NCI-H128 (cell line): ENCODE results near the gene CNIH2.

Experiments used
- DNase-seq: peaks from one replicate; lab custom pipeline; 2025; ENCODE audit not compliant: unreplicated experiment; lab: John Stamatoyannopoulos, UW

CNIH2 gene

DNA sequence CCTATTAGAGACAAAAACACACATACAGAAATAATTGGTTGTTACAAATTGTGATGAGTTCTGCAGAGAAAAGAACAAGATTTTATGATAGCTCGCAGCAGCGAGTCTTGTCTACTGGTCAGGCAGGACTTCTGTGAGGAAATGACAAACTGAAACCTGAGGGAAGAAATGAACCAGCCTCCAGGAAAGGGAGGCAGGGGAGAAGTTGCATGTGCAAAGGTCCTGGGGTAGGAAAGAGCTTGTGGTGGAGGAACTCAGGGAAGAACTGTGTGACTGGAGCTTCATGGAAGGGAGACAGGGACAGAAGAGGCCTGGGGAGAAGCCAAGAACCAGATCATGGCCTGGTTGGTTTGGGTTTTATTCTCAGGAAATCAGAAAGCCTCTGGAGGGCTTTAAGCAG is 18.8 kb upstream of the CNIH2 start:
- DNase-seq, result no peak

DNA sequence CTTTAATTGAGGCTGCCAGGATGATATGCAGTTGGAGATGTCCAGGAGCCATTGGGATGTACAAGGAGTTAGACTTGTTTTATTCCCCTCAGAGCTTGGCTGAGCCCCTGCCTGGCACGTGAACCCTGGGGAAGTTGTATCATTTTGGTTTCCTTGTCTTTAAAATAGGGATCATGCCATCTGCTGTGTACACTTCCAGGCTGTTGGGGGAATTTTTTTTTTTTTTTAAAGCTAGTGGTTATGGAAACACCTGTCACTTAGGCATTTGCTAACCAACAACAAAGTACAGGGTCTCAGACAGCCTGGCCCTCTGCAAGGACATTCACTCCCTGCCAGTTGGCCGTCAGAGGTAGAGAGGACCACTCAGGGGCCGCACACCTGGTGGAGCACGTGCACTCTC is 18.0 kb upstream of the CNIH2 start:
- no peak for DNase-seq

DNA sequence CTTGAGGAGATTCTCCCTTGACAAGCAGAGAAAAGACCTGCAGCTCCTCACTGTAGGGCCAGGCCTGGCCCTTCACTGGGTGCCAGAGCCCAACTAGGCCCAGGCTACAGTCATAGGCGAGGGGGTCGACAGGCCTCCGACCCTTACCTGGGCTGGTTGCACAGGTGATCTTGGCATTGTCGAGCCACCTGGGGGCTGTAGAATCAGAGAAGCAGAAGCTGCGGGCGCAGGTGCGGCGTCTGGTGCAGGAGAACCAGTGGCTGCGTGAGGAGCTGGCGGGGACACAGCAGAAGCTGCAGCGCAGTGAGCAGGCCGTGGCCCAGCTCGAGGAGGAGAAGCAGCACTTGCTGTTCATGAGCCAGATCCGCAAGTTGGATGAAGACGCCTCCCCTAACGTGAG is 16.4 kb upstream of the CNIH2 start:
- DNase-seq, result no peak

DNA sequence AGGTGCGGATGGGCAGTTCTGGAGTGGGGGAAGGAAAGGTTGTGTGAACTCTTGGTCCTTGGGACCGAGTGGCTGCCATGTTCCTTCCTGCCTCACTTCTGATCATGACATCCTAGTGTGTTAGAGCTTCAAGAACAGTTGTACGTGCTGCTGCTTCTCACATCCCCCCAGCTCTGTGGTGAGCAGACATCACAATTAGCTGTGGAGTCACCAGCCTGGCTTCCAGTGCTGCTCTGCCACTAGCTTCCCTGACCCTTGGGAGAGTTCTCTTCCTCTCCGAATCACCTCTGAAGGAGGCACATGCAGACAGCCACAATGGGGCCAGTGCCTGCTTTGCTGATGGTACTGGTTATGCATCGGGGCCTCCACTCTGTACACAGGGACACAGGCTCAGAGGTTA is 15.8 kb upstream of the CNIH2 start:
- no peak for DNase-seq

DNA sequence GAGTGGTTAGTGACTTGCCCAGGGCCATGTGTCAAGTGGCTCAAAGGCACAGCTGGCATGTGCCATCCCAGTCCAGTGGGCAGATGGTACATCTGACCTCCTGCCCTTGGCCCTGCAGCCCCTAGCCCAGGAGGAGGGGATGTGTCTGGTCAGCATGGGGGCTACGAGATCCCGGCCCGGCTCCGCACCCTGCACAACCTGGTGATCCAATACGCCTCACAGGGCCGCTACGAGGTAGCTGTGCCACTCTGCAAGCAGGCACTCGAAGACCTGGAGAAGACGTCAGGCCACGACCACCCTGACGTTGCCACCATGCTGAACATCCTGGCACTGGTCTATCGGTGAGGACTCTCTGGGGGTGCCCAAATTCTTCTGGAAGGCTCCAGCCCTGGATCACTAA is 15.3 kb upstream of the CNIH2 start:
- no peak for DNase-seq

DNA sequence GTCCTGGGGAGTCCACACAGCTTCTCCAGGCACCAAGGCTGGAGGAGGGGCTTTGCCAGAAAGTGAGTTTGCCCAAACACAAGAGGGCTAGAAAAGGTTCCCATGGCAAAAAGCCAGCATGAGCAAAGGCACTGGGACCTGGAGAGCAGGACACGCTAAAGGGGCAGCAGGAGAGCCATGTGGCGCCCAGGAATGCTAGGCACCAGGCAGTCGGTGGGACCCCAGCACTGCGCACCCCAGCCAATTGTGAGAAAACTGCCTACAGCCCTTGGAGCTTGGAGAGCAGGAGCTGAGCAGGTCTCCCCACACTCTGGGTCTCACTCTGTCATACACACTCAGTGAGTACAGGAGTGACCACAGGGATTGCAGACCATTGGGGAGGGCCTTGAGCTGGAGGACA is 14.7 kb upstream of the CNIH2 start:
- no peak for DNase-seq

DNA sequence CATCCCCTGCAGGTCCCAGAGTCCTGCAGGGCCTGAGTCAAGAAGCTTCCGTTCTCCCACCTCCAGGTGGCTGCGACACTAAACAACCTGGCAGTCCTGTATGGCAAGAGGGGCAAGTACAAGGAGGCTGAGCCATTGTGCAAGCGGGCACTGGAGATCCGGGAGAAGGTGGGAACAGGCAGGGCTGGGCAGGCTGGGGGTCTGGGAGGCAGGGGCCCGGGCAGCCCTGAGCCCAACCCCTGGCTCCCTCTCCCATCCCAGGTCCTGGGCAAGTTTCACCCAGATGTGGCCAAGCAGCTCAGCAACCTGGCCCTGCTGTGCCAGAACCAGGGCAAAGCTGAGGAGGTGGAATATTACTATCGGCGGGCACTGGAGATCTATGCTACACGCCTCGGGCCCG is 14.2 kb upstream of the CNIH2 start:
- DNase-seq, result no peak

DNA sequence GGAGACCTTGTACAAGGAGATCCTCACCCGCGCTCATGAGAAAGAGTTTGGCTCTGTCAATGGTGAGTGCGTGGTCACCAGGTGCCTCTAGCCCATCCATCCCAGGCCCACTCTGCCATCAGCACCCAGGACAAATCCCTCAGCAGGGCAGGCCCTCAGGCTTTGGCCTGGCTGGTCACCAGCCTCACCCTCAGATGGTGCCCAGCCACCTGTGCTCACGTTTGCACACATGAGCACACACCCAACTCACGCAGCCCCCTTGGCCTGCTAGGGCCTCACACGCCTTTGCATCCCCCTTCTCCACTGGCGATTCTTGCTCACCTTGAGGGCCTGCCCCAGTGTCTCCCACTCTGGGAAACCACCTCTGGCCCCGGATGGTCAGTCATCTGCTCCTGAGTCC is 13.6 kb upstream of the CNIH2 start:
- no peak for DNase-seq

DNA sequence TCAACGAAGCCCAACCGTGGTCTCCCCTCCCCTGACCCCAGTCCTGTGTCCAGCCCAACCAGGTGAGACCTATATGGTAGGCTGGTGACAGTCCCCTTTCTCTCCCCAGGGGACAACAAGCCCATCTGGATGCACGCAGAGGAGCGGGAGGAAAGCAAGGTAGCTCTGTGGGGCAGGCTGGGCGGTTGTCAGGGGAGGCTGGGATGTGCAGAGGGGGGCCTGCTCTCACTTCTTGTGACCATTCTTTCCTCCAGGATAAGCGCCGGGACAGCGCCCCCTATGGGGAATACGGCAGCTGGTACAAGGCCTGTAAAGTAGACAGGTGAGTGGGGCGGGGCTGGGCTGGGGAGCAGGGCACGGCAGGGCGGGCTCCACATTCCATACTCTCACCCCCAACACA is 13.1 kb upstream of the CNIH2 start:
- DNase-seq, result no peak

DNA sequence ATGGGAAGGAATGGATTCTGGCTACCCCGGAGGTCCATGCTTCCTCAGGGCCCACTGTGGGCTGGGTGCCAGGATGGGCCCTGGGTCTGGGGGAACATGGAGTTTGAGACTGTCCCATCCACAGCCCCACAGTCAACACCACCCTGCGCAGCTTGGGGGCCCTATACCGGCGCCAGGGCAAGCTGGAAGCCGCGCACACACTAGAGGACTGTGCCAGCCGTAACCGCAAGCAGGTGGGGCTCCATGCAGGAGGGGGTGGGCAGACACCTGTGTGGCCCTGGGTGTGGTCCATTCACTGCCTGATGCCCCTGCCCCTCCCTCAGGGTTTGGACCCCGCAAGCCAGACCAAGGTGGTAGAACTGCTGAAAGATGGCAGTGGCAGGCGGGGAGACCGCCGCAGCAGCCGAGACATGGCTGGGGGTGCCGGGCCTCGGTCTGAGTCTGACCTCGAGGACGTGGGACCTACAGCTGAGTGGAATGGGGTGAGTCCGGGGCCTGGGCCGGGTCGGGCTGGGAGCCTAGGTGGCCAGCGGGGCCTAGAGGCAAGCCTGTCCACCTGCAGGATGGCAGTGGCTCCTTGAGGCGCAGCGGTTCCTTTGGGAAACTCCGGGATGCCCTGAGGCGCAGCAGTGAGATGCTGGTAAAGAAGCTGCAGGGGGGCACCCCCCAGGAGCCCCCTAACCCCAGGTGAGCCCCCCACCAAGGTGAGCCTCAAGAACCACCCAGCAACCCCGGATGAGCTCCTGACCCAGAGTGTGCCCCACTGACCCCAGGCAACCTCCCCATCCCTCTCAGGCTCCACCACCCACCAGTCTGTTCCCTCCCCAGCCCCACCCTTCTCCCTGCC is 12.2 kb upstream of the CNIH2 start:
- DNase-seq, result no peak

DNA sequence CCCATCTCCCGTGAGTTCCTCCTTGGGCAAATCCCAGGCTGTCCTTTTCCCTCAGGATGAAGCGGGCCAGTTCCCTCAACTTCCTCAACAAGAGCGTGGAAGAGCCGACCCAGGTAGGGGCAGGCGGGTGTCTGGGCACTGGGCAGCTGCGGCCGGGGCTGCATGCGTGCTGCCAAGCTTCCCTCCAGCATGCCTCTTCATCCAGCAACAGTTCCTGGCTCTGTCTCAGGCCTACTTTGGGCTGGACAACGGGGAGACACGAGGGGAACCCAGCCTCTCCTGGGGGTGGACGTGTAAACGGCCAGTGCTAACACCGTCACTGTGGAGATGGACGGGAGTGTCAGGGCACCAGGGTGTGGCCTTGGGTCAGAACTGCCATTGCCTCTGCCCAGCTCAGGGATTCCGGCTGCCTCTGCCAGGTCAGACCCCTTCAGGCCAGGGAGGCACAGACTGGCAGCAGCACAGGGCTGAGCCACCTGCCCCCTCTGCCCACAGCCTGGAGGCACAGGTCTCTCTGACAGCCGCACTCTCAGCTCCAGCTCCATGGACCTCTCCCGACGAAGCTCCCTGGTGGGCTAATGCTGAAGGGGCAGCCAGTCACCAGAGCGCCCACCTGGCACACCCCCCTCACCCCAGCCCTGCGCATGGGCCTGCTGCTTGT is 11.5 kb upstream of the CNIH2 start:
- DNase-seq, result no peak

DNA sequence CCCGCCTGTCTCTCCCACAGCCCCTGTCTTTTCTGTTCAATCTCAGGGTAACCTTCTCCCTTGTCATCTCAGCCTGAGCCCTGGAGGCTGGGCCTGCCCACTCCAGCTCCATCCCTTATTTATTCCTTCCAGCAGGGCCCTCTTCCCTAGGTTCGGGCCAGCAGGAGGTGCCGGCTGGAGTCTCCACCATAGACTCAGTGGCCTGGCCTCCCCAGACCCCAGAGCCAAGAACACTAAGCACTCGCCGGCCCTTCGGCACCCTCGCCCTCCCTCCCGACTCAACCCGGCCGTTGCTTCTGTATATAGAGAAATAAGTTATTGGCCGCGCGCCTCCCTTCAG is 11.0 kb upstream of the CNIH2 start:
- no peak for DNase-seq

DNA sequence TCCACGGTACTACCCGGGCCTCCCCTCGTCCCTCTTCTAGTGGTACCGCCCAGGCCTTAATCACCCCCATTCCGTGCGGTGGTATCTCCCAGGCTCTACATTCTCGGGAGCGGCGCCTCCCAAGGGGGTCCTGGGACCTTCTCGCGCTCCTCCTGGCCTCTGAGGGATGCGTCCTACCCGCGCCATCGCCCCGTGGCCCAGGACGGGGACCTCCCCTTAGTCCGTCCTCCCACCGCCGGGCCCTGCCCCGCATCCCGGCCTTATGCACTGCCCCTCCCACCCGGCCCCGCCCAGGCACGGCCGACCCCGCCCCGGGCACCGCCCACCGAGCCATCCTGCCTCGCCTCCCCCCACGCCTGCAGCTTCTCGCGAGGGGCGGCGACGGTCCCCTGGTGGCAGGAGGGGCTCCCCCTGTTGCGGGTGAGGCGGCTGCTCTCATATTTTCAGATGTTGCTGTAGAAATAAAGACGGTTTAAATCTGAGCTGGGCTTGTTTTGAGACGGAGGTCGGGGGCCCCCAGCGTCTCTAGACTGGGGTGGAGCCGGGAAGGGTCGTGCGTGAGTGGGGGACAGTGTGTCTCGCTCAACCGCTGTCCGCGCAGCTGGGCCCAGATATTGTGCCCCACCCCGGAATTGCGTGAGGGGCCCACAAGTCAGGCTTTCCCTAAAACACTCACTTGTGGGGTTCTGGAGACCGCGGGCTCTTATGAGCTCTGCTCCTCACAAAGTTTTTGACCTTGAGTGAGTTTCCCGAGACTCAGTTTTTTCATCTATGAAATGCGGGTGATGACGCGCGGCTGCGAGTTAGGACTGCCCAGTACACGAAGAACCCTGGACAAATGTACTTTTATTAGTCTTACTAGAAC is 10.4 kb upstream of the CNIH2 start:
- DNase-seq, result peak; percentile 57

DNA sequence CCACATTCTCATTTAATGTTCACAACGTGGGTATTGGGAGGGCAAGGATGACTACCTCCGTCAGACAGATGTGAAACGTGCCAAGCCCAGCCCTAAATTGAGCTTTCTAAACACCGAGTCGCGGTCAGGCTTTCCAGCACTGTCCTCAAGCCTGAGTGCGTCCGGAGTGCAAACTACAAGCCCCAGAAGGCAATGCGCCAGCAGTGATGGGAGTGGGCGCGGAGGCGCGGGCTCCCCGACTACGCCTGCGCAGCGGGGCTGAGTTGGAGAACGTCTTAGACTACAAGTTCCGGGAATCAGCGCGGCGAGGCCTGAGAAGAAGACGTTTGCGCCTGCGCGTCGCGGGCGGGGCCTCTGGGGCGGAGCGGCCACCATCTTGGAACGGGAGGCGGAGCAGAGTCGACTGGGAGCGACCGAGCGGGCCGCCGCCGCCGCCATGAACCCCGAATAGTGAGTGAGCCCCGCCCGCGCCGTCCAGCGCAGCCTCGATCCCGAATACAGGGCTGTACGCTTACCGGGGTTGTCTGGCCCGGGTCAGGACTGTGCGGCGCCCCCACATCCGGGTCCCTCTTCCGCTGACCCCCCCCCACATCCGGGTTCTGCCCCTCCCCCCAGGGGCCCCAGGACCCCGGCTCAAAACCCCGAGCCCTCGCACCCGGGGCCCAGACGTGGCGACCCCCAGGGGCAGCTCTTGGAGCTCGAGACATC is 9.6 kb upstream of the CNIH2 start, which contains the start of gene RAB1B:
TSS of gene RAB1B (plus strand) at position 396 of the 708 bp plus-strand sequence. CDS start at position 437, 41 bp downstream.
- DNase-seq, result peak; percentile 99

DNA sequence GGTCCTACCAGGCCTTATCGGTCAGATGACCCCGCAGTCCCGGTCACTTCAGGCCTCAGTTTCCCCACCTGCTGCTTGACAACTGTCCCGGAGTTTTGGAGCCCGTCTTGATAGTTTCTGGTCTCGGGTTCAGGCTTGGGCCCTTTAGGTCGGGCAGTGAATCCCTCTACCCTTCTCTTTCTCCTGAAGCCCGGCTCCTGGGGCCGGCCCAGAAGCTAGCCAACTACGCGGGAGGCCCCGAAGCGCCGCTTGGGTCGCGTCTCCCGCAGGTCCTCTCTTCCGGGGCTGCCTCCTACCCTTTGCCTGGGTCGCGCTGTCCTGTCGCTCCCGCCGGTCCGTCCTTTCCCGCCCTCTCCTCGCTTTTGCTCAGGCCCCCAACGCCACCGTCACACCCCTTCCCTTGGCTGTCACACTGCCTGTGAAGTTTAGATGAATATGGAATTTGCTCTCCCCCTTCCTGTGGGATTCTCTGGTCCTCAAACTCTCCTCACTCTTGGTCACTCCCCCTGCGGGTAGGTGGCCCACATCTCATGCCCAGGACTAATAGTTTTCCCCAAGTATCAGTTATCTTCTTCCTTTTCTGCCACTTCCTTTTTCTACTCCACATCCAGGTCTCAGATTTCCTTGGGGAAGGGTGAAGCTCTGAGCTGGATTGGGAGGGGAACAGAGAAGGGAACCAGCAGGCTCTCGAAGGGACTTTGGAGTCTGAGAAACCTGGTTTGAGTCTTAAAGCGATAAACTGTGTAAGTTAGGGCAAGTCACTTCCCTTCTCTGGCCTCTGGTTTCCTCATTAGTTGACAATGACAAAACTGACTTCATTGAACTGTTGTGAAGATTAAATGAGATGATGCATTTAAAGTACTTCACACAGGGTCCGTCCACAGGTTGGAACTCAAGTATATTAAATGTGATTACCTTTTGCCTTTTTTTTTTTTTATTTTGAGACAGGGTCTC is 8.7 kb upstream of the CNIH2 start:
- DNase-seq, result no peak

DNA sequence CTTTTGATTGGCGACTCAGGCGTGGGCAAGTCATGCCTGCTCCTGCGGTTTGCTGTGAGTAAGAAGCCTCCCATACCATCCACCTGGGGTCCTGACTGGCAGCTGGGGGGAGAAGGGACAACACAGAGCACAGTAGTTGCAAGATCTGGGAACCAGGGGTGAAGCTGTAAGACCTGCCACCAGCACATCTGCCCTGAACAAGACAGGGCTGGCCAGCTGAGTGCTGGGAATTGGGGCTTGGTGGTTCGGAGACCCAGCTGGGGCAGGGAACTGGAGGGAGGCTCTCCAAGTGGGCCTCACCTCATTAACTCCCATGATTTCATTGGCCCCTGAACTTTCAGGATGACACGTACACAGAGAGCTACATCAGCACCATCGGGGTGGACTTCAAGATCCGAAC is 6.2 kb upstream of the CNIH2 start:
- no peak for DNase-seq

DNA sequence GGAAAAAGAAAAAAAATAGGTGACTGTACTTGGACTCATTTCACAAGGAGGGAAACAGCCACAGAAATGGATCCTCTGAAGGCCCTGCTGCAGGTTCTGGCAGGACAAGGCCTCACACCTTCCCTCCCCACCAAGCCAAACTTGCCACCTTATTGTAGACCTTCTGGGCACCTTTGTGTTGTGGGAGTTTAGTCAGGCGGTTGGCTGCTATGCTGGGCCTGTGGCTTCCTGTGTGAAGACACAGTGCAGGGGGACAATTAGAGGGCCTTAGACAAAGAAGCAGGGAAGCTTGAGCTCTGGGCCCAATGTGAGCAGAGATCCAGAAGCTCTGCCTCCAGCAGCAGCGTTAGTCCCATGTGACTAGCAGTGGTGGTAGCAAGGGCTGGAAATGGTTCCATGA is 5.4 kb upstream of the CNIH2 start:
- DNase-seq, result no peak

DNA sequence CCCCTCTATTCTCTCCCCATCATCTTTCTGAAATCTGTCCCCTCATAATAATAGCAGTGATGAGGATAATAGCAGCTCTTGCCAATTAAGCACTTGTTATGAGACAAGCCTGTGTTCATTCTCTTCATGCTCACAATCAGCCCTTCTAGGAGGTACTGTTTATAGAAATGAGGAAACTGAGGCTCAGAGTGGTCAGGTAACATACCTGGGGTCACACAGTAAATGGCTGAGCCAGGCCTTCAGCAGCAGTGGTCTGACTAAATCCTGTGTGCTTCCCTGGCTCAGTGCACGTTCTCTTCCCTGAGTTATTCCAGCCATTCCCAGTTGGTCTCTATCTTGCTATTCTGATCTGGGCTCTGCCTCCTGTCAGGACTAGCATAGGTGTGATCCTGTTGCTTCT is 3.8 kb upstream of the CNIH2 start:
- no peak for DNase-seq

DNA sequence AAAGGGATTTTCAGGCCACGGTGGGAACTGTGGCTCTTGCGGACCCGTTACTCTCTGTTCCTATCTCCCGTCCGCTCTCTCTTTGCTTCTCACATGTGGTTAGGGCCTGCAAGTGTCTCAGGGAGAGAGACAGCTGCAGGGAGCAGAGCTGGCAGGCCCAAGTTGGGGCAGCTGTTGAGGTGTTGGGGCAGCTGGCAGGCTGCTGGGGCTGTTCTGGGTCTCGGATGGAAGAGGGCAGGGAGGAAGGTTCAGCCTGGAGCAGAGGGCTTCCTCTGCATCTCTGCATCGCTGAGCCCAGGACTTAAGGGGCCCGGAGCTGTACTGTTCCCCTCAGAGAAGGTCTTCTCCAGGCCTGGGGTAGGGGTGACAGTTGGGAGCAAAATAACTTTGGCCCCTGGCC is 2.6 kb upstream of the CNIH2 start:
- no peak for DNase-seq

DNA sequence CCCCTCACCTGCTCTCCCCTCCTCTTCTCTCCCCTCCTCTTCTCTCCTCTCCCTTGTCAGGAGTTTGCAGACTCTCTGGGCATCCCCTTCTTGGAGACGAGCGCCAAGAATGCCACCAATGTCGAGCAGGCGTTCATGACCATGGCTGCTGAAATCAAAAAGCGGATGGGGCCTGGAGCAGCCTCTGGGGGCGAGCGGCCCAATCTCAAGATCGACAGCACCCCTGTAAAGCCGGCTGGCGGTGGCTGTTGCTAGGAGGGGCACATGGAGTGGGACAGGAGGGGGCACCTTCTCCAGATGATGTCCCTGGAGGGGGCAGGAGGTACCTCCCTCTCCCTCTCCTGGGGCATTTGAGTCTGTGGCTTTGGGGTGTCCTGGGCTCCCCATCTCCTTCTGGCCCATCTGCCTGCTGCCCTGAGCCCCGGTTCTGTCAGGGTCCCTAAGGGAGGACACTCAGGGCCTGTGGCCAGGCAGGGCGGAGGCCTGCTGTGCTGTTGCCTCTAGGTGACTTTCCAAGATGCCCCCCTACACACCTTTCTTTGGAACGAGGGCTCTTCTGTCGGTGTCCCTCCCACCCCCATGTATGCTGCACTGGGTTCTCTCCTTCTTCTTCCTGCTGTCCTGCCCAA is 1.9 kb upstream of the CNIH2 start:
- DNase-seq, result no peak
